GM18511 (cell line): Measurements from ENCODE around the gene AGBL3.

Source experiments
- ATAC-seq: cut with Tn5 transposase; IDR thresholded peaks from one replicate; pipeline ENCODE4 v1.9.1; 2021; ENCODE audit warnings: mild to moderate bottlenecking, moderate library complexity; ENCODE audit not compliant: unreplicated experiment

AGBL3 gene

DNA sequence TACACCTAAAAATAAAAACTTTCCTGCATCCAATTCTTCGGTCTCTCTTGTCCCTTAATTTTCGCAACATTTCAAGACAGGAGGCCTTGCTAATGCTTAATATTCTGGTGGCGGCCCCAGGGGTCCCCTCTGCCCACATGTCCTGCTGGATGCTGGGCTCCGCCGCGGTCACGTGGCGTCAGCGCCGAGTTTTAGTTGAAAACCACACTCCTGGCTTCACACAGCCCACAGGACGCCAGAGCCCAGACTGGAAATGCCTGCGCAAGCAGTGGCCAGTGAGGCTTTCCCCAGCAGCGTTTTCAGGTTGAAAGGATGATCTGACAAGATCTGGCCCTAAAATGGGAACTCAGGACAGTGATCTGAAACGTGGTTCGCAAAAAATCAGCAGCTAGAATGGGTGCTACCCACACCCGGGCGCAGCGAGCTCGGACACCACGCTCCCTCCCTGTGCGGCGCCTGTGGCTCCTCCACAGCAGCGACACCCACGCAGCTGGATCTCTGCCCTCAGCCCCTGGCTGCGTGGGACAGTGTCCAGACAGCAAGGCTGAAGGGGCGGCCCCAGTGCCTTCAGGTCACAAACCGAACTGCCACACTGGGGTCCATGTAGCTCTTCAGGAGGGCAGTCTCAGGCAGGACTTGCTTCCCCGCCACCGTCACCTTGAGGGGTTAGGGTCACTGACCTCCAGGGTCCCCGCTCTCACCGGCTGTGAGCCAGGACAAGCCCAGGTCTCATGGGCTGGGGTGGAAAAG lies 195.8 kb downstream of the AGBL3 start:
- no peak for ATAC-seq

GRCh38 chr7:135183478-135183877 lies 197.2 kb downstream of the AGBL3 start:
- ATAC-seq: no peak

GRCh38 chr7:135184254-135184841 lies 198.0 kb downstream of the AGBL3 start:
- ATAC-seq: no peak
